Vagina (tissue), 2 donors: Measurements from ENCODE around the gene C5orf63.

ENCODE experiments used
- POLR2AphosphoS5 ChIP-seq, 2 donors: sonication (generic); formaldehyde crosslinking; IDR thresholded peaks; one replicate each; pipeline ENCODE4 v1.9.0; 2017; ENCODE audit warnings: antibody characterized with exemption in 2 of 2, mild to moderate bottlenecking in 2 of 2, low read depth in 1 of 2; ENCODE audit not compliant: insufficient read depth in 1 of 2
- TF ChIP-seq, protein P1 (sequence below), 3 experiments: fragments of 450-650 bp in 2 of 3; fragments of 200-600 bp in 1 of 3; sonication (generic) in 1 of 3; IDR thresholded peaks; one replicate each; pipeline ENCODE4 v1.5.1; 2017 to 2019; ENCODE audit warnings: antibody characterized with exemption in 3 of 3, mild to moderate bottlenecking in 2 of 3, moderate library complexity in 2 of 3

DNA sequence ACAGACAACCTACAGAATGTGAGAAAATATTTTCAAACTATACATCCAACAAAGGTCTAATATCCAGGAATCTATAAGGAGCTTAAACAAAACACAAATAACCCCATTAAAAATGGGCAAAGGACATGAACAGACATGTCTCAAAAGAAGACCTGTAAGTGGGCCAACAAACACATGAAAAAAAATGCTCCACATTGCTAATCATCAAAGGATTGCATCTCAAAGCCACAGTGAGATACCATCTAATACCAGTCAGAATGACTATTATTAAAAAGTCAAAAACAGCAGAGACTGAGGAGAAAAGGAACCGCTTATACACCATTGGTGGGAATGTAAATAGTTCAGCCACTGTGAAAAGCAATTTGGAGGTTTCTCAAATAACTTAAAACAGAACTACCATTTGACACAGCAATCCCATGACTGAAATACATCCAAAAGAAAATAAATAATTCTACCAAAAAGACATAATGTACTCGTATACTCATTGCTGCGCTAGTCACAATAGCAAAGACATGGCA is 39.1 kb upstream of the C5orf63 start:
- TF ChIP-seq, protein P1, sequence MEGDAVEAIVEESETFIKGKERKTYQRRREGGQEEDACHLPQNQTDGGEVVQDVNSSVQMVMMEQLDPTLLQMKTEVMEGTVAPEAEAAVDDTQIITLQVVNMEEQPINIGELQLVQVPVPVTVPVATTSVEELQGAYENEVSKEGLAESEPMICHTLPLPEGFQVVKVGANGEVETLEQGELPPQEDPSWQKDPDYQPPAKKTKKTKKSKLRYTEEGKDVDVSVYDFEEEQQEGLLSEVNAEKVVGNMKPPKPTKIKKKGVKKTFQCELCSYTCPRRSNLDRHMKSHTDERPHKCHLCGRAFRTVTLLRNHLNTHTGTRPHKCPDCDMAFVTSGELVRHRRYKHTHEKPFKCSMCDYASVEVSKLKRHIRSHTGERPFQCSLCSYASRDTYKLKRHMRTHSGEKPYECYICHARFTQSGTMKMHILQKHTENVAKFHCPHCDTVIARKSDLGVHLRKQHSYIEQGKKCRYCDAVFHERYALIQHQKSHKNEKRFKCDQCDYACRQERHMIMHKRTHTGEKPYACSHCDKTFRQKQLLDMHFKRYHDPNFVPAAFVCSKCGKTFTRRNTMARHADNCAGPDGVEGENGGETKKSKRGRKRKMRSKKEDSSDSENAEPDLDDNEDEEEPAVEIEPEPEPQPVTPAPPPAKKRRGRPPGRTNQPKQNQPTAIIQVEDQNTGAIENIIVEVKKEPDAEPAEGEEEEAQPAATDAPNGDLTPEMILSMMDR (IDR thresholded peaks at IDR 0.05): no peak
- no peak for TF ChIP-seq POLR2AphosphoS5 (IDR thresholded peaks at IDR 0.05; ENCODE audit: insufficient read depth in 1 of 2, low read depth in 1 of 2)
